Occipital lobe (tissue), 3 donors: ENCODE results near the gene TANC2. TPM values are rescaled to one million over a fixed set of nuclear protein-coding genes. Genes with fewer than 3 reads are reported as not detected.

Source experiments
- DNase-seq: peaks from one replicate; lab custom pipeline; 2025; lab: John Stamatoyannopoulos, UW
- small RNA-seq: library from RNA; depleted of rRNA; stranded (forward); fragments of <200 nt; gene quantifications from one replicate; pipeline ENCODE3, GENCODE V24; 2014
- total RNA-seq: library from RNA; depleted of rRNA; stranded (reverse); fragments of >200 nt; gene quantifications from one replicate; pipeline ENCODE4 v1.2.3, GENCODE V29; 2014

Gene TANC2
- total RNA-seq, 1 donor from 2014 or later = 151 TPM

GRCh38 chr17:62999736-63000135, 33.7 kb downstream of the TANC2 start:
- DNase-seq = no peak

GRCh38 chr17:63001689-63002394, 35.8 kb downstream of the TANC2 start:
- no peak for DNase-seq

- DNase-seq = no peak
Measured at GRCh38 chr17:63002625-63003024, 36.6 kb downstream of the TANC2 start.

DNA sequence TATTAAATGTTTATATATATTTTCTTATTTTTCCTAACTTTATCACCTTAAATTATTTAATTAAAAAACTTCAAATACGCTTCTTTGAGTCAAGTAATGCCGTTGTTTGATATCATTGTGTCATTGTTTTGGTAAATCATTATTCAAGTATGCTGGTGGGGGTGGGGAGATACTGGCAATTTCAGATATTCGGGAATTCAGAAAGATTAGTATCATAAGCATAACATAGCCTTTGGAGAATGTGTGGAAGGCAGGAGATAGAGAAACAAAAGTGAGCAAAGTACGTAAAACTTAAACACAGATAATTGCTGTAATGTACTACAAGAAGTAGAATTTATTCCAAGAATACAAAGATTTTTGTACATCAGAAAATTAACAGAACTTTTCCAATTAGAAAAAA, 49.8 kb downstream of the TANC2 start:
- no peak for DNase-seq

Small RNA genes lying within 50 kb of the gene (small RNA-seq; reads per million reads assigned to genes)
- gene MIR633 = not detected

Other genes with a start within 250 kb of the TANC2 start
- 0.62 TPM for gene MARCHF10, start 157.9 kb upstream of the TANC2 start, total RNA-seq